ENCODE data around the gene QSOX2. TPM values are rescaled to one million over a fixed set of nuclear protein-coding genes. Genes with fewer than 3 reads are reported as not detected.

Gene QSOX2
- total RNA-seq, 2 donors from 2014 or later: 4.9 to 12.0 TPM

- Histone ChIP-seq H3K4me3 (no peak overlapping the region), H3K4me1 (no peaks in the 10 kb centered on the region), H3K36me3 (no peaks in the 10 kb centered on the region), H3K27me3 (no peaks in the 10 kb centered on the region), H3K9ac (ENCODE audit: low read depth in 2 of 2, low read length in 2 of 2) (no peak overlapping the region), H3K27ac (no peak overlapping the region), H3K9me3 (no peaks in the 10 kb centered on the region)
- no peak for TF ChIP-seq CTCF (IDR thresholded peaks at IDR 0.05)
- intact Hi-C loops (cut with DNase I): no loop called here
- no peak for DNase-seq
These were observed 63.7 kb downstream of the QSOX2 start for GRCh38 chr9:136181784-136182419.

DNA sequence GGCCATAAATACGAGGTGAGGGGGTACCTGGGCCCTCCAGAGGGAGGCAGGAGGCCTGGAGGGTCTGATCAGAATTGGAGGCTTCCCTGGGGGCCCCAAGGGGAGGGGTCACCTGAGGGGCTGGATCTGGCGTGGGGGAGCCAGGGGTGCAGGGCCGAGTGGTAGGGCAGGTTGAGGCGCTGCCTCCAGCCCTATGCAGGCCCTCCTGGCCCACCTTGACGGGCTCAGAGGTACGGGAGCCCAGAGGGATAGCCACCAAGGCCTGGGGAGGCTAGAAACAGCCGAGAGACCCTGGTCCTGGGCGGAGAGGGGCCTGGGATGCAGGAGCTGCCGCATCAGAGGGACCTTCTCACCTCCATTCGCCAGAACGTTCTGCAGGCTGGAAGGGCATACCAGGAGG, 65.0 kb downstream of the QSOX2 start:
- Histone ChIP-seq H3K36me3 (no peaks in the 10 kb centered on the region), H3K27me3 (no peaks in the 10 kb centered on the region), H3K4me3 (no peak overlapping the region), H3K4me1 (no peaks in the 10 kb centered on the region), H3K27ac (no peak overlapping the region), H3K9ac (ENCODE audit: low read depth in 2 of 2, low read length in 2 of 2) (no peak overlapping the region), H3K9me3 (no peaks in the 10 kb centered on the region)
- intact Hi-C loops (cut with DNase I): no loop called here
- no peak for DNase-seq
- TF ChIP-seq CTCF (IDR thresholded peaks at IDR 0.05): no peak

- no peak for DNase-seq
- Histone ChIP-seq H3K4me1 (no peaks in the 10 kb centered on the region), H3K9me3 (no peaks in the 10 kb centered on the region), H3K36me3 (no peaks in the 10 kb centered on the region), H3K9ac (ENCODE audit: low read depth in 2 of 2, low read length in 2 of 2) (no peak overlapping the region), H3K27me3 (no peaks in the 10 kb centered on the region), H3K4me3 (no peak overlapping the region), H3K27ac (no peak overlapping the region)
- intact Hi-C loops (cut with DNase I): loop anchor here (10.0 kb wide), 1 partner anchor 105 kb away; no protein-coding TSS in a partner anchor
- TF ChIP-seq CTCF (IDR thresholded peaks at IDR 0.05): no peak
These were observed 65.9 kb downstream of the QSOX2 start for GRCh38 chr9:136179761-136180160.

DNA sequence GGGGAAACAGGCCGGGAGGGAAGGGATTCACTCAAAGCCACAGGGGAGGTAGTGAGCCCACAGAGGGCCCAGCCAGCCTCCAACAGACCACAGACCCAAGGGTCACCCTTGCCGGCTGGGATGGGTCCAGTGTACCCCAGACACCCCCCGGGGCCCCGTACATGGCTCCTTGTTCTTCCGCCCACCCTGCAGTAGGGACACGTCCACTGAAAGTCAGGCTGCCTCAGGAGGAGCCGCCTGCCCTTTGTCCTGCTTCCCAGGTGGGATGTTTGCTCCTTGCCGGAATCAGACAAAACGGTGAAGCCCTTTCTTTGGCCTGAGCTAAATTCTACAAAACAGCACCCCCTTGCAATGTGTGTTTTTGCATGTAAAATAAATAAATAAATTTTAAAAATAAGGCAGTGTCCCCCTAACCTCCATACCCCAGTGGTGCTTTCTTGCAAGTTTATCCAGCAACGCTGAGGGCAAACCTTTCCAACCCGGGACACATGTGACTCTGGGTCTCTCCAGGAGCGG, 66.5 kb downstream of the QSOX2 start:
- Histone ChIP-seq H3K4me3 (no peak overlapping the region), H3K4me1 (no peaks in the 10 kb centered on the region), H3K9me3 (no peaks in the 10 kb centered on the region), H3K27me3 (no peaks in the 10 kb centered on the region), H3K36me3 (no peaks in the 10 kb centered on the region), H3K27ac (no peak overlapping the region), H3K9ac (ENCODE audit: low read depth in 2 of 2, low read length in 2 of 2) (no peak overlapping the region)
- DNase-seq: no peak
- no peak for TF ChIP-seq CTCF (IDR thresholded peaks at IDR 0.05)
- intact Hi-C loops (cut with DNase I): loop anchor here (10.0 kb wide), 1 partner anchor 106 kb away; no protein-coding TSS in a partner anchor

- TF ChIP-seq CTCF (IDR thresholded peaks at IDR 0.05): no peak
- H3K27ac ChIP-seq: no peak overlapping the region
- H3K36me3 ChIP-seq: no peaks in the 10 kb centered on the region
- H3K9ac ChIP-seq (ENCODE audit: low read depth in 2 of 2, low read length in 2 of 2): no peak overlapping the region
- no peaks in the 10 kb centered on the region for H3K4me1 ChIP-seq
- H3K9me3 ChIP-seq: no peaks in the 10 kb centered on the region
- no peaks in the 10 kb centered on the region for H3K27me3 ChIP-seq
- H3K4me3 ChIP-seq: no peak overlapping the region
- no peak for DNase-seq
- intact Hi-C loops (cut with DNase I): loop anchor here (10.0 kb wide), 1 partner anchor 106 kb away; no protein-coding TSS in a partner anchor
These were observed 66.9 kb downstream of the QSOX2 start for GRCh38 chr9:136178773-136179075.

Measured in colonic mucosa (tissue), 4 donors.